Neural cell (in vitro differentiated cells): Measurements from ENCODE around the gene SNX32.

Experiments used
- EP300 ChIP-seq: fragments of 450-650 bp; conservative IDR thresholded peaks from 2 replicates; pipeline ENCODE4 v1.6.1; 2014; ENCODE audit warnings: antibody characterized with exemption, mild to moderate bottlenecking, moderate library complexity; ENCODE audit not compliant: poor library complexity, severe bottlenecking
- EZH2 ChIP-seq: fragments of 200-600, 300-800 bp; shearing (Covaris generic), sonication (generic); IDR thresholded peaks from 2 replicates; pipeline ENCODE4 v1.6.1; 2014; ENCODE audit warnings: antibody characterized with exemption, low read length, borderline replicate concordance, mild to moderate bottlenecking; ENCODE audit not compliant: insufficient read depth, poor library complexity, severe bottlenecking
- MXI1 ChIP-seq: fragments of 450-650 bp; conservative IDR thresholded peaks from 2 replicates; pipeline ENCODE4 v1.6.1; 2014; ENCODE audit warnings: antibody characterized with exemption, mild to moderate bottlenecking; ENCODE audit not compliant: poor library complexity, severe bottlenecking
- POLR2AphosphoS5 ChIP-seq: IDR thresholded peaks from 2 replicates; pipeline ENCODE4 v1.6.1; 2012
- RAD21 ChIP-seq: fragments of 450-650 bp; conservative IDR thresholded peaks from 2 replicates; pipeline ENCODE4 v1.6.1; 2014; ENCODE audit warnings: antibody characterized with exemption, mild to moderate bottlenecking, moderate library complexity
- SMC3 ChIP-seq: fragments of 450-650 bp; conservative IDR thresholded peaks from 2 replicates; pipeline ENCODE4 v1.6.1; 2014; ENCODE audit warnings: antibody characterized with exemption, mild to moderate bottlenecking, moderate library complexity; ENCODE audit not compliant: poor library complexity
- TAF1 ChIP-seq: IDR thresholded peaks from 2 replicates; pipeline ENCODE4 v1.6.1; 2012; ENCODE audit warnings: low read depth
- TF ChIP-seq, protein P1 (sequence below): fragments of 450-650 bp; IDR thresholded peaks from 2 replicates; pipeline ENCODE4 v1.5.1; 2014; ENCODE audit warnings: antibody characterized with exemption, mild to moderate bottlenecking, moderate library complexity; ENCODE audit not compliant: poor library complexity, severe bottlenecking
- TF ChIP-seq, protein P2 (sequence below): IDR thresholded peaks from 2 replicates; pipeline ENCODE4 v1.6.1; 2012; ENCODE audit warnings: borderline replicate concordance

DNA sequence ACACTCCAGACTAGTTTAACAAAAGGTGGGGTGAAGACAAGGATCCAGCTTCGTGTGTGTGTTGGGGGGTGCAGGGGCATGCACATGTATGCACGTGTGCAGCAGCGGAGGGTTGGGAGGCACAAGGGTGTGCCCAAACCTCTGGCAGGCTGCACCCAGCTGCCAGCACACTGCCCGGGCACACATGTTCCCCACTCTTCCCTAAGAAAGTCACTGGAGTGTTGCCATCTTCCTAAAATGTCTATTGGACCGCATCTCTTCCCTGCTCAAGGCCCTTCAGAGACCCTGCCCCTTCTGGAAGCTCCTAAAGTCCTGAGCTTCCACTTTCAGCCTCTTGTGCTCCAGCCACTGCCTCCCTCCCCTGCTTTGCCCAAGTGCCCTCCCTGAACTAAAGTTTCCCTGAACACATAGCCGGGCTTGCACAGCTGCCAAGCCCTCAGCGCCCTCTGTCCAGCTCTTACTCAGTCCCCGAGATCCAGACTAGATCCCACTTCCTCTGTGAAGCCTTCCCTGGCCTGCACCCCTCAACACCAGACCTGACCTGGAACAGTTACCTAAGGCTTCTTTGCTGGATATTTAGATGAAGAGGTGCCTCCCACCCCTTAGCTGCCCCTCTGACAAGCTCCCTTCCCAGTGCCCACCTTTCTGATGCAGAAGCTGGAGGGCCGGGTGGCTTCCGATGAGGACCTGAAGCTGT lies 18.2 kb downstream of the SNX32 start:
- TF ChIP-seq TAF1 = no peak
- TF ChIP-seq, protein P1, sequence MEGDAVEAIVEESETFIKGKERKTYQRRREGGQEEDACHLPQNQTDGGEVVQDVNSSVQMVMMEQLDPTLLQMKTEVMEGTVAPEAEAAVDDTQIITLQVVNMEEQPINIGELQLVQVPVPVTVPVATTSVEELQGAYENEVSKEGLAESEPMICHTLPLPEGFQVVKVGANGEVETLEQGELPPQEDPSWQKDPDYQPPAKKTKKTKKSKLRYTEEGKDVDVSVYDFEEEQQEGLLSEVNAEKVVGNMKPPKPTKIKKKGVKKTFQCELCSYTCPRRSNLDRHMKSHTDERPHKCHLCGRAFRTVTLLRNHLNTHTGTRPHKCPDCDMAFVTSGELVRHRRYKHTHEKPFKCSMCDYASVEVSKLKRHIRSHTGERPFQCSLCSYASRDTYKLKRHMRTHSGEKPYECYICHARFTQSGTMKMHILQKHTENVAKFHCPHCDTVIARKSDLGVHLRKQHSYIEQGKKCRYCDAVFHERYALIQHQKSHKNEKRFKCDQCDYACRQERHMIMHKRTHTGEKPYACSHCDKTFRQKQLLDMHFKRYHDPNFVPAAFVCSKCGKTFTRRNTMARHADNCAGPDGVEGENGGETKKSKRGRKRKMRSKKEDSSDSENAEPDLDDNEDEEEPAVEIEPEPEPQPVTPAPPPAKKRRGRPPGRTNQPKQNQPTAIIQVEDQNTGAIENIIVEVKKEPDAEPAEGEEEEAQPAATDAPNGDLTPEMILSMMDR = no peak
- TF ChIP-seq EZH2 = no peak
- no peak for TF ChIP-seq MXI1
- TF ChIP-seq, protein P2, sequence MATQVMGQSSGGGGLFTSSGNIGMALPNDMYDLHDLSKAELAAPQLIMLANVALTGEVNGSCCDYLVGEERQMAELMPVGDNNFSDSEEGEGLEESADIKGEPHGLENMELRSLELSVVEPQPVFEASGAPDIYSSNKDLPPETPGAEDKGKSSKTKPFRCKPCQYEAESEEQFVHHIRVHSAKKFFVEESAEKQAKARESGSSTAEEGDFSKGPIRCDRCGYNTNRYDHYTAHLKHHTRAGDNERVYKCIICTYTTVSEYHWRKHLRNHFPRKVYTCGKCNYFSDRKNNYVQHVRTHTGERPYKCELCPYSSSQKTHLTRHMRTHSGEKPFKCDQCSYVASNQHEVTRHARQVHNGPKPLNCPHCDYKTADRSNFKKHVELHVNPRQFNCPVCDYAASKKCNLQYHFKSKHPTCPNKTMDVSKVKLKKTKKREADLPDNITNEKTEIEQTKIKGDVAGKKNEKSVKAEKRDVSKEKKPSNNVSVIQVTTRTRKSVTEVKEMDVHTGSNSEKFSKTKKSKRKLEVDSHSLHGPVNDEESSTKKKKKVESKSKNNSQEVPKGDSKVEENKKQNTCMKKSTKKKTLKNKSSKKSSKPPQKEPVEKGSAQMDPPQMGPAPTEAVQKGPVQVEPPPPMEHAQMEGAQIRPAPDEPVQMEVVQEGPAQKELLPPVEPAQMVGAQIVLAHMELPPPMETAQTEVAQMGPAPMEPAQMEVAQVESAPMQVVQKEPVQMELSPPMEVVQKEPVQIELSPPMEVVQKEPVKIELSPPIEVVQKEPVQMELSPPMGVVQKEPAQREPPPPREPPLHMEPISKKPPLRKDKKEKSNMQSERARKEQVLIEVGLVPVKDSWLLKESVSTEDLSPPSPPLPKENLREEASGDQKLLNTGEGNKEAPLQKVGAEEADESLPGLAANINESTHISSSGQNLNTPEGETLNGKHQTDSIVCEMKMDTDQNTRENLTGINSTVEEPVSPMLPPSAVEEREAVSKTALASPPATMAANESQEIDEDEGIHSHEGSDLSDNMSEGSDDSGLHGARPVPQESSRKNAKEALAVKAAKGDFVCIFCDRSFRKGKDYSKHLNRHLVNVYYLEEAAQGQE = no peak
- TF ChIP-seq RAD21 = no peak
- TF ChIP-seq EP300 = no peak
- peak; percentile 9 for TF ChIP-seq POLR2AphosphoS5
- no peak for TF ChIP-seq SMC3
